ENCODE measurements around the gene TEX38. TPM values are rescaled to one million over a fixed set of nuclear protein-coding genes. Genes with fewer than 3 reads are reported as not detected.
"Not testable (repeated sequence)": the region's sequence is repeated elsewhere in the genome, so short reads cannot be mapped to it uniquely, and the experiment has no call there.

The TEX38 gene
- total and polyA plus RNA-seq, 8 donors = 0.35 to 0.80 TPM; not detected in 6

GRCh38 chr1:46691997-46692790 lies 20.5 kb downstream of the TEX38 start:
- Histone ChIP-seq H3K27ac (no peak overlapping the region), H3K27me3 (no peaks in the 10 kb centered on the region), H3K36me3 (peaks cover 0 to 12% (median 3%) of the 10 kb centered on the region in 3 donors), H3K4me1 (peaks cover 2 to 25% (median 14%) of the 10 kb centered on the region in 3 donors), H3K4me3 (no peak overlapping the region), H3K9me3 (no peaks in the 10 kb centered on the region)
- intact Hi-C loops (cut with DNase I) = no loop called here
- ATAC-seq = no peak
- no peak for DNase-seq
- 53 to 59% methylated on average over 6 of the region's 6 CpGs for WGBS, 2 donors
- FAIRE-seq = no peak
- no peak for TF ChIP-seq CTCF (IDR thresholded peaks at IDR 0.05)

GRCh38 chr1:46692811-46693770 lies 21.4 kb downstream of the TEX38 start:
- no peak for ATAC-seq
- Histone ChIP-seq H3K27me3 (no peaks in the 10 kb centered on the region), H3K9me3 (no peaks in the 10 kb centered on the region), H3K36me3 (peaks cover 0 to 12% (median 3%) of the 10 kb centered on the region in 3 donors), H3K4me1 (peaks cover 0 to 16% (median 5%) of the 10 kb centered on the region in 3 donors), H3K4me3 (no peak overlapping the region), H3K27ac (no peak overlapping the region)
- no peak for DNase-seq
- intact Hi-C loops (cut with DNase I) = no loop called here
- TF ChIP-seq CTCF (IDR thresholded peaks at IDR 0.05) = no peak
- FAIRE-seq = no peak
- 54 to 56% methylated on average over 3 of the region's 3 CpGs for WGBS, 2 donors

GRCh38 chr1:46694676-46695075 lies 23.0 kb downstream of the TEX38 start:
- H3K9me3 ChIP-seq; H3K4me3 ChIP-seq; FAIRE-seq; DNase-seq; H3K27me3 ChIP-seq; H3K27ac ChIP-seq; ATAC-seq; intact Hi-C loops (cut with DNase I): not testable (repeated sequence)
- peaks cover 0 to 12% (median 3%) of the 10 kb centered on the region in 3 donors for H3K36me3 ChIP-seq
- H3K4me1 ChIP-seq = peaks cover 0 to 11% (median 0%) of the 10 kb centered on the region in 3 donors
- whole genome bisulfite sequencing, 2 donors = 92 to 96% methylated on average over 4 of the region's 4 CpGs

GRCh38 chr1:46697053-46697452 lies 25.4 kb downstream of the TEX38 start:
- ATAC-seq (no peak), DNase-seq (no peak), FAIRE-seq (no peak)
- H3K36me3 ChIP-seq = peaks cover 0 to 8% (median 3%) of the 10 kb centered on the region in 3 donors
- no peak overlapping the region for H3K4me3 ChIP-seq
- peaks cover 0 to 6% (median 0%) of the 10 kb centered on the region in 3 donors for H3K4me1 ChIP-seq
- no peak overlapping the region for H3K27ac ChIP-seq
- H3K9me3 ChIP-seq = no peaks in the 10 kb centered on the region
- TF ChIP-seq CTCF (IDR thresholded peaks at IDR 0.05) = no peak
- intact Hi-C loops (cut with DNase I) = no loop called here
- no peaks in the 10 kb centered on the region for H3K27me3 ChIP-seq
- WGBS, 2 donors = 97% methylated on average over 2 of the region's 2 CpGs

- H3K4me1 ChIP-seq = no peaks in the 10 kb centered on the region
- no peak for ATAC-seq
- peaks cover 0 to 8% (median 3%) of the 10 kb centered on the region in 3 donors for H3K36me3 ChIP-seq
- no peak for FAIRE-seq
- TF ChIP-seq CTCF (IDR thresholded peaks at IDR 0.05) = no peak
- H3K9me3 ChIP-seq = no peaks in the 10 kb centered on the region
- no peak for DNase-seq
- no peak overlapping the region for H3K4me3 ChIP-seq
- no peaks in the 10 kb centered on the region for H3K27me3 ChIP-seq
- WGBS, 2 donors = 59 to 70% methylated on average over 3 of the region's 3 CpGs
- H3K27ac ChIP-seq = no peak overlapping the region
- intact Hi-C loops (cut with DNase I) = no loop called here
Measured at GRCh38 chr1:46699666-46700065, 28.0 kb downstream of the TEX38 start.
